IPS-18a (cell line): ENCODE data around the gene DIAPH2.

Source experiments
- H3K27ac ChIP-seq: one replicate; pipeline ENCODE4 v1.5.1; 2013; ENCODE audit warnings: low read length
- H3K27me3 ChIP-seq: one replicate; pipeline ENCODE4 v1.6.1; 2013; ENCODE audit warnings: mild to moderate bottlenecking, low read length; ENCODE audit not compliant: control insufficient read depth, insufficient read depth
- H3K36me3 ChIP-seq: one replicate; pipeline ENCODE4 v1.6.1; 2013; ENCODE audit warnings: low read depth, low read length; ENCODE audit not compliant: control insufficient read depth
- H3K4me1 ChIP-seq: one replicate; pipeline ENCODE4 v1.6.1; 2013; ENCODE audit warnings: low read depth, low read length; ENCODE audit not compliant: control insufficient read depth
- H3K4me3 ChIP-seq: one replicate; pipeline ENCODE4 v1.5.1; 2013; ENCODE audit warnings: low read length
- H3K9ac ChIP-seq: one replicate; pipeline ENCODE4 v1.6.1; 2013; ENCODE audit warnings: mild to moderate bottlenecking, low read length, moderate library complexity
- H3K9me3 ChIP-seq: one replicate; pipeline ENCODE4 v1.6.1; 2013; ENCODE audit warnings: low read depth, low read length; ENCODE audit not compliant: control insufficient read depth

The DIAPH2 gene

DNA sequence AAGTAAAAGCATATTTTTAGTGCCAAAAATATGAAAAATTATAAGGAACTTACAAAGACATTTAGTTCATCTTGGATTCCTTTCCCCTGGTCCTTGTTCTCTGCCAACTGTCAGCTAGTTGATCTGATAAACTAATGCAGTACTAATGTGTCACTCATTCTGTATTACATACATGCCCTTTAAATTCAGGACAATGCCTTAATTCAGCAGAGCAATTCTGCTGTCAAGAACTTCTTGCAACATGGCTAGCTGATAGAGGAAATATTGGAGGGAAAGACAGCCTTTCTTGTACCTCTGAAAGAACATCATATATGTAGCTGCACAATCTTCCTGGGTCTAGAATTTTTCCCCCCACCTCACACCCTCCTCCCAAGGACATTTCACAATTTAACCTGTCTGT, 679.2 kb downstream of the DIAPH2 start:
- H3K27me3 ChIP-seq: no peaks in the 10 kb centered on the region
- H3K9me3 ChIP-seq: no peaks in the 10 kb centered on the region
- no peak overlapping the region for H3K27ac ChIP-seq
- H3K9ac ChIP-seq: no peak overlapping the region
- no peak overlapping the region for H3K4me3 ChIP-seq
- peaks cover 3% of the 10 kb centered on the region for H3K36me3 ChIP-seq
- H3K4me1 ChIP-seq: peaks cover 4% of the 10 kb centered on the region

DNA sequence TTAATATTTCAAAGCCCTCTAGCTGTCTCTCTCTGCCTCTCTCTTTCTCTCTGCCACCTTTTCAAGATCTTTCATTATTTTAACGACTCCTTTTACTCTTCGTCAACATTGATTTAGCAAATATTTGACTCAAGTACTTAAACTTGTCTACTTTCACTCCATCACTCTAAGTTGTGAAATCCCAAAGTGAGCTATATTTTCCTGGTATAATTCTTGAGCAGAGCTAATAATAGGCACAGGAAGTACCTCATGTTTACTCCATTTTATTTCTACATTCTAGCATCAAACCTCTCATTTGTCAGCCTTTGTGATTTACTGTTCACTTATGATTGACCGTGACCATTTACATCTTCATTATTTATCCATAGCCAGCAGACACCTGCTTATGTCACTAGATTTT, 681.6 kb downstream of the DIAPH2 start:
- Histone ChIP-seq H3K27ac (no peak overlapping the region), H3K9ac (no peak overlapping the region), H3K4me3 (no peak overlapping the region), H3K9me3 (no peaks in the 10 kb centered on the region), H3K36me3 (no peaks in the 10 kb centered on the region), H3K4me1 (peaks cover 4% of the 10 kb centered on the region), H3K27me3 (no peaks in the 10 kb centered on the region)

DNA sequence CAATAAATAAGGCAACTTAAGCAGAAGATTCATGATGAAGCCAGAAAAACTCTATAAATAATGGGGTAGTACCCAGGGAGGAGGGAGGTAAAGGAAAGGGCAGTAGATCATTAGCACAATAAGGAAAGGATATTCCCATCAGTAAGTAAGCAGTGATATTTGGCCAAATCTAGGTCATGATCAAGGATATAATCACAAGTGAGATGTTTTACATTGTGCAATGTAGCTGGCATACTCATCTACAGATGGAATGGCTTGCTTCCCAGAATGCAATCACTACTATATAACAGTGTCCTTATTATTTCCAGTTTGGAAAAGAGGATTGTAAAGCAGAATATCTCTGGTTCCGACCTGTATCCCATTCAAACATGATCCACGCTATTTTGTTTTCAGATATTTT, 682.5 kb downstream of the DIAPH2 start:
- Histone ChIP-seq H3K4me3 (no peak overlapping the region), H3K27ac (no peak overlapping the region), H3K4me1 (peaks cover 7% of the 10 kb centered on the region), H3K9ac (no peak overlapping the region), H3K36me3 (no peaks in the 10 kb centered on the region), H3K9me3 (no peaks in the 10 kb centered on the region), H3K27me3 (no peaks in the 10 kb centered on the region)

DNA sequence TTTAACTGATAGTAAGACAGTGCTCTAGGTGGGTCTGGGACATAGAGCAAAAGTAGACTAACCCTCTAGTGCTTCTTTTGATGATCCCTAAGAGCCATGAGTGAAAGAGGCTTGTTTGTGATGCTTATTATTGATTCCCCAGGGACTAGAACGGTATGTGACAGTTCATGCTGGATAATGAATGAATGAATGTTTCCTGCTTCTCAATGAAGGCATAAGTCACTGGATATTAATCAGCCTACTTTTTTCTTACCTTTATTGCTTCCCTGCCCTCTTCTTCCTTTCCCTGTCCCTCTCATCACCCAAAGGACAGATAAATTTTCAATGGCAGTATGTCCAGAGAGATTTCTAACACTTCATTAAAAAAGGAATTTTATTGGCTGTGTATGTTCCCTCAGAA, 685.3 kb downstream of the DIAPH2 start:
- Histone ChIP-seq H3K27me3 (no peaks in the 10 kb centered on the region), H3K9me3 (no peaks in the 10 kb centered on the region), H3K4me1 (peaks cover 11% of the 10 kb centered on the region), H3K36me3 (no peaks in the 10 kb centered on the region), H3K9ac (no peak overlapping the region), H3K4me3 (no peak overlapping the region), H3K27ac (no peak overlapping the region)

DNA sequence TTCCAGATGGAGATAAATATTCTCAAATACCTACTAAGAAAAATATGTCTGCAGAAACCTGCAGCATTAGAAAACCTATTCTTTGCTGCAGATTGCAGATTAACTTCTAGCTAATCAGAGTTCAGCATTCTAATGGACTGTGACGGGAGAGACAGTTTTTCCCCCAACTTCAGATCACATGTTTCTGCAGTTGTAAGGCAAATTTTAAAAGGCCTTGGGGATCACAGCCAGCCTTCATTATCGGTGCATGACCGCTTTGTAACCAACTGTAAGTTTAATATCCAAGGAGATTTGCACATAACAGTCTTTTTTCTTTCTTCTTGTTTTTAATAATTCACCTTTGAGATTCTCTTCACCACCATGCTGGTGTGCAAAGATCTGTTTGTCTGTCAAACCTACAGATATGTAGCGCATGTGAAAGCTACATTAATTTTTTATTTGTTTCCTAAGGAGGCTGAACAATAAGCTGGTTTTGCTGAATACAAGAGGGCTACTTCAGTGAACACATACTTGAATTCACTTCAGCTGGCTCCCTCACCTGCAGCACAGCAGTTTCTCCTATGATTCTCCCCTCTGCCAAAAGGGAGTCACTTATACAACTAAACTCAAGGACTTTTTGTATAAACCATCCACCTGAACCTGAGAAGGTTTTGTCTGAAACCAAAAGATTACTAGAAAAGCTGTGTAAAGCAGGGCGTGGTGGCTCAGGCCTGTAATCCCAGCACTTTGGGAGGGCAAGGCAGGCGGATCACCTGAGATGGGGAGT, 687.5 kb downstream of the DIAPH2 start:
- Histone ChIP-seq H3K36me3 (peaks cover 6% of the 10 kb centered on the region), H3K27ac (no peak overlapping the region), H3K9ac (no peak overlapping the region), H3K4me1 (peaks cover 11% of the 10 kb centered on the region), H3K4me3 (no peak overlapping the region), H3K9me3 (no peaks in the 10 kb centered on the region), H3K27me3 (no peaks in the 10 kb centered on the region)

DNA sequence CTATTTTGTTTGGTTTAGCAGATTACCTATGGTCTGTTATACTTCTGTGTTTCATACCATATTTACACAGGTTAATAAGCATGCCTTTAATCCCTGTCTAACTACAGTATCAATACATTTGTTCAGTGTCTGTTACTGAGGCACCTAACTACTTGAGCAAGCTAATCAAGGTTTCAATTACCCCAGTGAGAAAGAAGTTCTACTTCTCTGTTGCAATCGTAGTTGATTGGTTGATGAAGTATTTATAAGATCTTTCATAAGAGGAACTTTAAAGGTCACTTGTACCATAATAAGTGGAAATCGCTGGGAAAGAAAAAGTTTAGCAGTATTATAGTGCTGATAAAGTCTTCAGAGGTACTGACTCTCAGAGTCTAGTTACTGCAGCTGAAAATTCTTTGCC, 689.6 kb downstream of the DIAPH2 start:
- Histone ChIP-seq H3K9me3 (no peaks in the 10 kb centered on the region), H3K4me3 (no peak overlapping the region), H3K36me3 (peaks cover 6% of the 10 kb centered on the region), H3K9ac (no peak overlapping the region), H3K27ac (no peak overlapping the region), H3K4me1 (peaks cover 11% of the 10 kb centered on the region), H3K27me3 (no peaks in the 10 kb centered on the region)

DNA sequence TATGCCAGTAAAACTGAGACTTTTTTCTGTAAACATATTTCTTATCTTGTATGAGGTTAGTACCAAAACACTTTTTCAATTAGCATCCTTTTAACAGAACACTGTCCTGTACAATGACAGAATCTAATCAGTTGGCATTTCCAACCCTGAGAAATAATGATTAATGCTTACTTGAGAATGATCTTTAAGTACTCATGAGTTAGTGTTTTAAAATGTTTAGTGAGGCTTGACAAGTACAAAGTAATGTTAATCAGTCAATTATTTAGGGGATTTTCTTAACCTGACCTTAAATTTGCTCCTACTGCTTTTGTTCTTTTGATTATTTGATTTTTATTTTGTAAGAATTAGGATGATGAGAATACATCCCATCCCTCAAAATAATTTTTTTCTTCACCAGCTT, 695.6 kb downstream of the DIAPH2 start:
- peaks cover 16% of the 10 kb centered on the region for H3K4me1 ChIP-seq
- no peak overlapping the region for H3K4me3 ChIP-seq
- H3K9ac ChIP-seq: no peak overlapping the region
- no peaks in the 10 kb centered on the region for H3K27me3 ChIP-seq
- no peaks in the 10 kb centered on the region for H3K9me3 ChIP-seq
- peaks cover 11% of the 10 kb centered on the region for H3K36me3 ChIP-seq
- no peak overlapping the region for H3K27ac ChIP-seq

DNA sequence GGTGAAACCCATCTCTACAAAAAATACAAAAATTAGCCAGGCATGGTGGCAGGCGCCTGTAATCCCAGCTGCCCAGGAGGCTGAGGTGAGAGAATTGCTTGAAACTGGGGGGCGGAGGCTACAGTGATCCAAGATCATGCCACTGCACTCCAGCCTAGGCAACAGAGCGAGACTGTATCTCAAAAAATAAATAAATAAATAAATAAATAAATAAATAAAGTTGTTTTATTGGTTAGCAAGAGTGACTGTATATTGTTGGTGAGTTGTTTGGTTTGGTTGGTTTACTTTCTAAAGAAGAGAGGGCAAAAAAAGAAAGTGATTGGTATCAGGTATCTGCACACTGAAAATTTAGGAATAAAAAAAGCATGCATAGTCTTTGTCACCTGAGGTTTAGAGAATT, 700.0 kb downstream of the DIAPH2 start:
- Histone ChIP-seq H3K9me3 (no peaks in the 10 kb centered on the region), H3K27me3 (no peaks in the 10 kb centered on the region), H3K4me3 (no peak overlapping the region), H3K9ac (no peak overlapping the region), H3K27ac (no peak overlapping the region), H3K36me3 (peaks cover 24% of the 10 kb centered on the region), H3K4me1 (peaks cover 13% of the 10 kb centered on the region)

DNA sequence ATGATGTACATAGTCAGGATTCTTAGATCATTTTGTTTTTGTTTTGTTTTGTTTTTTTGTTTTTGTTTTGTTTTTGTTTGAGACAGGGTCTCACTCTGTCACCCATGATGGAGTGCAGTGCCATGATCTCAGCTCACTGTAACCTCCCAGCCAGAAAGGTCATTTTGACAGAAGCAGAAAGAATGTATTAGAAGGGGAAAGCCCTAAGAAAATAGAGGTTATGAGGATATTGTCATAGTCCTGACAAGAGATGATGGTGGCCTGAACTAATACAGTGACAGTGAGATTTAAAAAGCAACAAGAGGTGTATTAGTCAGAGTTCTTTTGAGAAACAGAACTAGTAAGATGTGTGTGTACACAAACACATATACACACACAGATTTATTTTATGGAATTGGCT, 702.4 kb downstream of the DIAPH2 start:
- H3K4me1 ChIP-seq: no peaks in the 10 kb centered on the region
- H3K9me3 ChIP-seq: no peaks in the 10 kb centered on the region
- H3K4me3 ChIP-seq: no peak overlapping the region
- H3K27me3 ChIP-seq: no peaks in the 10 kb centered on the region
- no peak overlapping the region for H3K9ac ChIP-seq
- no peak overlapping the region for H3K27ac ChIP-seq
- peaks cover 25% of the 10 kb centered on the region for H3K36me3 ChIP-seq

DNA sequence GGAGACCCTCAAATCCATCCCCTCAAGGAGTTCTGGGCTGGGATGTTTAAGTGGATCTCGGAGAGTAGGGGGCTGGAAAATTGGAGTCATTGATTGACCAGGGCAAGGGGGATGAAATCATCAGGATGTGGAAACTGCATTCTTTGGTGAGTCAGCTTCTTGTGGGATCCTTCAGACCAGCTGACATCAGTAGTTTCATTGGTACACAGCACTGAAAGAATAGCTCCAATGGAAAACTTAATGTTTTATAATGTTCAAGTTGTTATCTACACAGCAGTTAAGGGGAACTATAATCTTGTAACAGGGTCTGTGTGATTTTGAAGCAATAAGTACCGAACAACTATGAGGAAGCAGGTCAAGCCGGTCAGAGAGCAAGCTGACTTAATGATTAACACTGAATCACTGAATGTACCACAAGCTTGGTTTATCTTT, 705.1 kb downstream of the DIAPH2 start:
- peaks cover 20% of the 10 kb centered on the region for H3K36me3 ChIP-seq
- peaks cover 3% of the 10 kb centered on the region for H3K4me1 ChIP-seq
- H3K9ac ChIP-seq: no peak overlapping the region
- H3K4me3 ChIP-seq: no peak overlapping the region
- H3K9me3 ChIP-seq: no peaks in the 10 kb centered on the region
- no peaks in the 10 kb centered on the region for H3K27me3 ChIP-seq
- H3K27ac ChIP-seq: no peak overlapping the region

DNA sequence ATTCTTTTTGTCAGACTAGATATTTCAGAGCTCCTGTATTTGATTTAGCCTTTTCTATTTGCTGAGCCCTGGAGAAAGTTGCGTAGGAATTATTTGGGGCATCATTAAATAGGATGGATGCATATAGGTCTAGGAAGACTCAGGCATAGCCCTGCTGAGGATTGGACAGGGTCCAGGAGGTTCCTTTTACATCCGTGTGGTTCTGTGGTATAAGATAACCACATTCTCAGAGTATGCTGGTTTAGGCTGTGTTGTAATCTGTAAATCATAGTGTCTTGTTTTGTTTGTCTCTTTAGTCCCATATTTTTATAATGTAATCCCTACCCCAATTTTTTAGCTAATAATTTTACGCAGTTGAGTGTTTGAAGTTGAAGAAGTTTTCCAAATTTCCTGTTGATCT, 712.7 kb downstream of the DIAPH2 start:
- Histone ChIP-seq H3K27ac (peak overlapping the region; percentile 12), H3K27me3 (no peaks in the 10 kb centered on the region), H3K9me3 (no peaks in the 10 kb centered on the region), H3K9ac (no peak overlapping the region), H3K4me3 (no peak overlapping the region), H3K4me1 (peaks cover 27% of the 10 kb centered on the region), H3K36me3 (no peaks in the 10 kb centered on the region)

DNA sequence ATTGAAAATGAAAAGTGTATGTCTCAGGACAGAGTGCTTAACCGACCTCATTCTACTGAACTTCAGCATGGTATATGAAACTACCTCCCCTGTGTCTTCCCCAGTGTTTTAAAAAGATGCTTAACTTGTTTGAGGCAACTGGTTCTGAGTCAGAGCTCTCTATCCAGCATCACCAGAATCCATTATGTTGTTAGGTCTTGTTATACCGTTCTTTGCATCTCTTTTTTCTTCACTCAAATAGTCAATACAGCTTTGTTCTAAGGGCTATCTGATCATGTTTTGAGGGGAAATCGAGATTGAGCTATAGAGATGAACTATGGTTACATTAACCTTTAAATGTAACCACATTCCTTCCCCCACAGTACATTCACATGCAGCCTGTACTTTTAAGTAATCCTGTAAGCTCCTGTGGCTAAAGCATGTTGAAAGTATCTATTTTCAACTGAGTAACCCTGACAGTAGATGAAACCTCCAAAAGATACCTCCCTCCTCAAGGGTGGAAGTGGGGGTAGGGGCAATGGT, 713.4 kb downstream of the DIAPH2 start:
- H3K27me3 ChIP-seq: no peaks in the 10 kb centered on the region
- no peak overlapping the region for H3K4me3 ChIP-seq
- no peak overlapping the region for H3K9ac ChIP-seq
- H3K27ac ChIP-seq: peak overlapping the region; percentile 12
- no peaks in the 10 kb centered on the region for H3K9me3 ChIP-seq
- no peaks in the 10 kb centered on the region for H3K36me3 ChIP-seq
- peaks cover 27% of the 10 kb centered on the region for H3K4me1 ChIP-seq
